Measurements from ENCODE around the gene MAPK1IP1L.

MAPK1IP1L gene

GRCh38 chr14:55098561-55098898, 47.1 kb downstream of the MAPK1IP1L start:
- DNase-seq, result no peak

GRCh38 chr14:55099756-55100155, 48.3 kb downstream of the MAPK1IP1L start:
- no peak for DNase-seq

DNA sequence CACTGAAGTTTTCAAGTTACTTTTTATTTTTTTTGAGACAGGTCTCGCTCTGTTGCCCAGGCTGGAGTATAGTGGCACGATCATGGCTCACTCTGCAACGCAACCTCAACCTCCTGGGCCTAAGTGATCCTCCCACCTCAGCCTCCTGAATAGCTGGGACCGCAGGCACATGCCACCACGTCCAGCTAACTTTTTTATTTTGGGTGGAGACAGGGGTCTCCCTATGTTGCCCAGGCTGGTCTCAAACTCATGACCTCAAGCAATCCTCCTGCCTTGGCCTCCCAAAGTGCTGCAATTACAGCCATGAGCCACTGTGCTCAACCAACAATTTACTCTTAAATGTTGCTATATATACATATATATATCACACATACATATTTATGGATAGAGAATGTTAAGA, 50.3 kb downstream of the MAPK1IP1L start:
- no peak for DNase-seq

- DNase-seq, result peak in 1 of 2 experiments; percentile 6
These were observed 50.7 kb downstream of the MAPK1IP1L start for GRCh38 chr14:55102141-55102621.

- no peak for DNase-seq
These were observed 51.7 kb downstream of the MAPK1IP1L start for GRCh38 chr14:55103005-55103640.

DNA sequence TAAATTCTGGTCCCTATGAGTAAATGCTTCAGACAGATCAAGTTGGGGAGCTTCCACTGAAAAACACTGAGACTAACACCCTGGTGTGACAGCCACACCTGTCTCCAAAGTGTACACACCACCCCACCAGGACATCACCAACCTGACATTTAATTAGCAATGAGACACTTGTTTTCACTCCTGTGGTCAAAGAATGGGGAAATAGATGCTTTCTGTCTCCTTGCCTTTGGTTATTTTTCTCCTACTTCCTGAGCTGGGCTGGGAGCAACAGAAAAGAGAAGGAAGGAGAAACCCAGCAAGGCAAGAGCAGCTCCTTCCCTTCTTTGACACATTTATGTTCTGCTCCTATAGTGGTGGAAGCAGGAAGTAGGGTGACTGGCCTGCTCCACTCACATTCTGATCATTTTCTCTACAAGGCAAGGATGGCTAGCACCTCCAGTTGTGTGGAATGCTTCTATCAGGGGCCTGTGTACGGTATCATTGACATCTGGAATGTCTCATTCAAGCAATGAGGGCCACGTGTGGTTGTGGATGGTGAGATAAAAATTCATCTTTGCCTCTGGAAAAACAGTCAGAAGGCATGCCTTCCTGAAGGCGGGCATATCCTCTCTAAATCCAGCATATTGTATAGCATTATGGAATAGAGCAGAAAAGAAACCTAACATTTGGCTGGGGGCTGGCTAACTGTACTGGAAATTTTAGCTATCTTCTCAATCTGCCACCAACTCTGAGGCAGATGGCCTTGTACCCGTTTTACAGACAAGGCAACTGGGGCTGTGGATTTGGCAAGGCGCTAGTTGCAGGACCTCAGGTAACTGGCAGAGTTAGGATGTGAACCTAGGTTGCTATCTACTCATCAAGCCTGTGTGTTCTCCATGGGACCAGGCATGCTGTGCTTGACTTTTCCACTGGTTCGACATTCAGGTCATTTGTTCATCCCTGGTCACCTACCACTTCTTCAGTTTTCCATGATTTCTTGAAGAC, 52.8 kb downstream of the MAPK1IP1L start:
- peak; percentile 58 to 72 for DNase-seq

DNA sequence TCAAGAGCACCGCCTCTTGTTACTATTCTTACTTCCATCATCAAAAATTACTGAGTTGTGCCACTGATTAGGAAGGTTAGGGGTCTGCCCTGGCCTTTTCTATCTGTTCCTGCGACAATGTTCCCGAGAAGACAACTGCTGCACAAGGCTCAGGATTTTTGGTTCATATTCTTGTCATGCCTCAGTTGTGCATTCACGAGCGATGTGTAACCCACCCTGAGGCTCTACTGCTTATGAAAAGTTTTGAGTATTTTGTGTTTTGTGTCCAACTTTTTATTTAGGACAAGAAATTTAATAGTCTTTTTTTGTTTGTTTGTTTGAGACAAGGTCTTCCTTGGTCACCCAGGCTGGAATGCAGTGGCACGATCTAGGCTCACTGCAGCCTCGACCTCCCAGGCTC, 54.5 kb downstream of the MAPK1IP1L start:
- DNase-seq, result no peak

- DNase-seq, result peak; percentile 24 to 33
These were observed 56.5 kb downstream of the MAPK1IP1L start for GRCh38 chr14:55107766-55108554.

DNA sequence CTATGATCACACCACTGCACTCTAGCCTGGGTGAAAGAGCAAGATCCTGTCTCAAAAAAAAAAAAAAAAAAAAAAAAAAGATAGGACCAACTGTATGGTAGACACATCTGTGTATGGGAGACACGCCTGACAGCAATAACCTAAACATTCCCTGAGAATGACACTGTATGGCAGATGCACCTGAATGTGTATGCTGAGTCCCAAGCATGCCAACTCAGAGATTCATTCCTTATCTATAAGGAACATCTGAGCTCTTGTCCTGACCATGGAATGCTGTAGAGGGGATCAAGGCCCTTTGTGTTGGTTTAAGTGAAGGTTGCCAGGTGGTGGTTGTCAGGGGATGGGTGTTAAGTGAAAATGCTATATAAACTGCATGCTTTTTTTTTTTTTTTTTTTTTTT, 58.4 kb downstream of the MAPK1IP1L start:
- no peak for DNase-seq

DNA sequence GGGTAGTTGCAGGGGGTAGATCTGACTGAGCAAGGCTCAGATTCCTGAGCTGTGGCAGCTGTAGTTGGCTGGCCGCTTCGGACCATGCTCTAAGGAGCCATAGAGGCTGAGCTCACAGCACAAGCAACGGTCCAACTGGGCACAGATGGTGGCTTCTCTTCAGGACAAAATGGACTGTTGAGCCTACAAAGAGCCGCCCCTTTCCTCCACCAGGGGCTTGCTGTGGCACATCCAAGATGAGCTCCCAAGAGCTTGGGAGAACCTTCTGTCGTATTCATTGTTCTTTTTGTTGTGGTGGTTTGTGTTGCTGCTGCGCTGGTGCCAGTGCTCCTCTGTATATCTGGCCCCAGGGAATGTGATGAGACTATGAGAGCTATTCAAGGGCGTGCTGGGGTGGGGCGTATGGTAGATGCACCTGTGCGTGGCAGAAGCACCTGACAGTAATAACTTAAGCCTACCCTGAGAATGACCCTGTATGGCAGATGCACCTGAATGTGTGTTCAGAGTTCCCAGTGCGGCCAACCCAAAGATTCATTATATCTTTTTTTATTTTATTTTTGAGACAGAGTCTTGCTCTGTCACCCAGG, 59.8 kb downstream of the MAPK1IP1L start:
- no peak for DNase-seq

- no peak for DNase-seq
These were observed 63.3 kb downstream of the MAPK1IP1L start for GRCh38 chr14:55114720-55115119.

DNA sequence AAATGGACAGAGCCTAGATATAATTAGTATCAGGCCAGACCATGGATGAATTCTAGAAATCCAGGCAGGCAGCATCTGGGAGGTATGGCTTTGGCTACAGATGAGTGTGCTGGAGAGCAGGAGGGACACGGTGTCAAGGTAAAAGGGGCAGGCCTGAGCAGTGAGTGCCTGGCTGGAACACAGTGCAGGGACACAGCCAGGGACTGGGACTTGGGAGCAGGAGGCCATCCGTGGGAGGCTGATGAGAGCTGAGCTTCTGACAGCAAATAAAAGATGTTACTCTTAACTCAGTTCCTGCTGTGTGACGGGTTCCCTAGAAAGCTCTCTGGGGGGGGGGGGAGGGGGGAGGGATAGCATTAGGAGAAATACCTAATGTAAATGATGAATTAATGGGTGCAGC, 64.0 kb downstream of the MAPK1IP1L start:
- no peak for DNase-seq

- no peak for DNase-seq
These were observed 64.4 kb downstream of the MAPK1IP1L start for GRCh38 chr14:55115861-55116245.

DNA sequence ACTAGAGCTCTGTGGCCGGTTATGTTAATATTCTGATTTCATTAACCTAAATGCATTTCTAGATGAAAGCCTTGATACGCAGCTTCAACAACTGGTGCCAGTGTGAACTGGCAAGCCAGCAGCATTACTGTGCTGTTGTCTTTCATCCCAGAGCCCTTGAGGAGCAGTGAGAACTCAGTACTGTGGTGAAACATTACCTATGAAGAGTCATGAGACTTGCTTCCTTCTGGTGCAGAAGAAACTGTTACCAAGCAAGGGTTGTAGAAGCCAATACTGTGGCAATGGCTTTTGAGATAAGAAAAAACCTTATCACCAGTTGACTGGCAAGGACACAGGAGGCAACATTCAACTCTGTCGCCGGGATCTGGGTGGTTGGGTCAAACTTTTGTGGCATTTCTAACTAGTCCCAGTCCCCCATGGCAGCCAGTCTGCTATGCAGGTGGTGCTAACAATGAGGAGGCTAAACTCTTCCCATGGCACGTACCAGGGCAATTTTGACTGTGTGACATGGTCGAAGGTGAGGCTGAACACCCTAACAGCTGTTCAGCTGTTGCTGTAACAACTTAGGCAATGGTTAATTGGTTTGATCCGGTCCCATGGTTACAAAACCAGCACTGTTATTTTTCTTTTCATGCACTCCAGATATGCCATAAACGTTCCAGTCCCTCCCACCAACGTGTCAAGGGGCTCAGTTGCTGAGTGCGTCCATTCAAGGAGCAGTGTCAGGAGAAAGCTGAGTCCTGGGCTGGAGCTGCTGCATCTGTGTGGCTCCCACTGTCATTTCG, 65.0 kb downstream of the MAPK1IP1L start:
- DNase-seq, result no peak

GRCh38 chr14:55117803-55118441, 66.5 kb downstream of the MAPK1IP1L start:
- peak; percentile 83 to 85 for DNase-seq

- DNase-seq, result no peak
These were observed 67.3 kb downstream of the MAPK1IP1L start for GRCh38 chr14:55118761-55119160.

Data from AML-193 (cell line).